GM18909 (cell line): ENCODE results near the gene RASSF8.

Source experiments
- ATAC-seq: cut with Tn5 transposase; IDR thresholded peaks from one replicate; pipeline ENCODE4 v1.9.1; 2021; ENCODE audit warnings: mild to moderate bottlenecking; ENCODE audit not compliant: unreplicated experiment, poor library complexity

The RASSF8 gene

DNA sequence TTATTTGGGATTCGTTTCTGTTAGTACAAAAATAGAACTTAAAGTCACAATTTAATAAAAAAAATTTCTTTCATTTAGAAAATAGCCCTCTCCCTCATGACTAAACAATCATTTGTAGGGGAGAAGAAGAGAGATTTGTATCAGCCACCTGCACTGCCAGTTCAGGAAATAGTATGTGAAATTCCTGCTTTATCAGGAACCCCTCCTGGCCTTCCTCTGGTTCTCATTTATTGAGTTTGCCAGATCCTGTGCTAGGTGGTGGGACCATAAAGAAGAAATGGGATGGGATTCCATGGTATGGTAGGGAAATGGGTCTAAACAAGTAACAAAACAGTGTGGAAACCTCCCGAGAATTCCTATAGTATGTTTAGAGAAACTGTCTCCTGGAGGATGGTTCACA lies 30.0 kb downstream of the RASSF8 start:
- ATAC-seq, result no peak

DNA sequence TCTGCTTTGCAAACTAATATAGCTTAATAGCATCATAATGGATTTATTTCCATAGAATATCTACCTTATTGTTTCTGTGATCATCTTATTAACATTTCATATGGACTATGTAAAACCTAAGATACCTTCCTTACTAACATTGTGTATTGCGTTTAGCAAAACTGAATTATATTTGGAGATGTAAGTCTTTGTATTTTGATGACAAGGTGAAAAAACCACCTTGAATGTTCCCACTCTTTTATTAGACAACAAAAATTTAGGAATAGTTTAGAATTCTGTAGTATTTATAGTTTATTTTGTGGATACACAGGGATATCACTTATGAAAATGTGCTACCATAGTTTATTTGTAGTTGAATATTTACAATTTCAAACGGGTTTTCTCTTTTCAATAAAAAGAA lies 32.0 kb downstream of the RASSF8 start:
- no peak for ATAC-seq

DNA sequence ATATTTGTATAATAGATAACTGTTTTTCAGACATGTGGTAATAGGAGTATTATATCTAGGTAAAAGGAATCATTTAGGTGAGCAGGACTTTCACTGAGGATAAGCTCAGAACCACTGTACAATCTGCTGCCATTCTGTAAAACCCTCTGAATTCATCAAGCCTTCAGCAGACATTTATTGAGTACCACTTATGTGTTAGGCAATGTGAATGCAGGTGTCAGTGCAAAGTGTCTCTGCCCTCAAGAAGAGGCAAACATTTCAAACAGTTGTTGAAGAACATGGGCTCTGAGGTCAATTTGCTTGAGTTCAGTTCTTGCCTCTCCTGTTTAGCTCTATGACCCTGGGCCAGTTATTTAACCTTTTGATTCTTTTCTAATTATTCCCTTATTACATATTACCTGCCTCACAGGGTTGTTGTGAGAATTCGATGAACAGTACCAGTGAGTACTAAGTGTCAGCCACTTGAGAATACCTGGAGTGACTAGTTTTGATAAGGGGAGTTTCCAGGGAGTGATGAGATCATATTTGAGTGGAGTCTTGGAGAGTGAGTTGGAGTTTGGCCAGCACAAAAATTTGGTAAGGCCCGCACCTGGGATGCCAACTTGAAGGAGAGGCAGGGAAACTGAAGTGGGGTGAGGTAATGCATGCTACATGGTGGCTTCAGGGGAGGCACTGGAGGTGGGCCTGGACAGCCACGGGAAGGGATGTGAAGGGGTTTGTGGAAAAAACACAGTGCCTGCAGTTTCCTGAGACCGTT lies 33.7 kb downstream of the RASSF8 start:
- no peak for ATAC-seq

DNA sequence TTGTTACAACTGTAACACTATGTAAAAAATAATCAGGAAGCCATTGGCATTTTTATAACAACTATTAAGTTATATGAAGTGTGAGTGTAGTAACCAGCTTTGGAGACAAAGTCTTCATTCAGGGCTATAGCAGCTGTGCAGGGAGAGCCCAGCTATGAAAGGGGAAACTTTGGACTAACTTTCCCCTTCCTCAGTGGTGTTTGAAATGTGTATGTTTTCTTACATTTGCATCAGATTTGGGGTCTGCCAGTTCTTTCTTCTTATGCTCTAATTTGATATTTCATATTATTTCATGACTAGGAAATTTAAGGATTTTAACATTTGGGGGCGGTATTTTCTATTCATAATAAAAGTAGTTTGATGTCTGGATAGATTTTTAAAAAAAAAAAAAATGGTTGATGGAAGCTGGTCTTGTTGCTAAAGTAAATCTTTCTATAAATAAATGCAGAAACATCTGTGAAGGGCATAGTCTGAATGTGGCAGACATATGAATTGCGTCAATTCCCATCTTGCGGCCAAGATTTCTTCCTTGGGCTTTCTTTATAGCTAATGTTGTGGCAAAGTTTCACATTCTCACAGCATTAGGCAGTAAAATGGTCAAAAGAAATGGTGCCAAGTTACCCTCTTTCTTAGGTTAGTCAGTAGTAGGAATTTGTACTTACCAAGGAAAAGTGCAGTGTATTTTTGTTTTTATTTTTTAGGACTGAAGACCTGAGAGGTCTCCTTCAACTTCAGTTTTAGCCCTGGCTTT lies 35.6 kb downstream of the RASSF8 start:
- ATAC-seq, result no peak

DNA sequence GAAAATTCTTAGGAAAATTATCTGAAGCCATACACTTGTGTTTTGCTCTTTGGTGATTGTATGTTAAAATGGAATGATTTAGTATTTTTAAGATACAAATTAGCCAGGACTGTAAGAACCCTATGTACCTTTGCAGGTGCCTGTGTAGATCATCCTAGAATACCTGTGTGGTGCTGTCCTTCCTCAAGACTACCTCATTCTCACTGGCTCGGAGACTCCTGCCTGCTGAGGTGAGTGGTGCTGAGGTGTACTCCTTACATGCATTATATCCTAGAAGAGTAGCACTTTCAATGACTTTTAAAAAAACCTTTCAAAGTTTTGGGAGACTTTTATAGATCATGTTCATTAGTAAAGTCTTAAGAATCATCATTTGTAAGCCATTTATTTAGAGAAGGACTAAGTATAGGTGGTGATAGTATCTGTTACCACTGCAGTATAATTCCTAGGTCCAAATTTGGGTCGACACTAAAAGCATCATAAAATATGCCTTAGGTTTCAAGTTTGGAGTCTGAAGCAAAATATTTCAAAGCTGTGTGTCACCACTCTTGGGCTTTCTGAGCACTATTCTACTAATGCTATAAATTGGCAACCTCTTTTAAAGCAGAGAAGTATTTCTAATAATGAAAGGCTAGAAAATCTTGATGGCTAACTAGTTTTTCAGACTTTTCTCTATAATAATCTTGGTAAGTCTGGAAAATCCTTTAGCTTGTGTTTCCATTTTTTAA lies 36.6 kb downstream of the RASSF8 start:
- no peak for ATAC-seq

DNA sequence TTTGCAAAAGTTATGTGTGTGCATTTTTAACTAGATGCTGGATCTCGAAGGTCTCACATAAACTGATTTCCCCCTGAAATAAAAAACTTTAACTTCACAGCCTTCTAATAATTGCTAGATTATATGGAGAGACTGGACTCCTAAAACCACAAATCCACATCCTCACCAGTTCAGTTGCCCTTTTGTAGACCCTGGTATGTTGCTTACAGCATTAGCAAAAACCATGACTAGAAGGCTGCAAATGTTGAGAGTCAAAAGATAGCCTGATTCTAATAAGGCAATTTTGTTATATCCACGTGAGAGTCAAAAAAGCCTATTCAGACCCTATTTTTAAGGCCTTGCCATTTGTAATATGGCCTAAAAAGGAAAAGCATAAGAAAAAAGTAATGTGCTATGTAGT lies 37.4 kb downstream of the RASSF8 start:
- no peak for ATAC-seq

DNA sequence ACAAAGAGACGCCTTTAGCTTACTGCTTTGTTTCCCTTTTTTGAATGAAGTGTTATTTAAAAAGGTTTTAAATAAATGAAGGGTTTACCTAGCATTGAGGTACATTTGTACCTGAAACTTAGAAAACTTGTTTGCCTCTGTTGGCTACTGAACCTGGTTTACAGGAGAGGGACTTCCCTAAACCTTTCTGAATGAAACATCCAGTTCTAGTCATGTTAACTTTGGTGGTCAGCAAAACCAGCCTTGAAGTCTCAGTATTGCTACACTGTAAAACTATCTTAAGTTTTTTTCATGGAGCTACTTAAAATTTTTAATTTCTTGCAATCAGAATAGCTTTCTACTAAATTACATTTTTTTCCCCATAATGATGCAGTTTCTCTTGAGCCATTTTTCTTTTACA lies 38.2 kb downstream of the RASSF8 start:
- ATAC-seq, result no peak

DNA sequence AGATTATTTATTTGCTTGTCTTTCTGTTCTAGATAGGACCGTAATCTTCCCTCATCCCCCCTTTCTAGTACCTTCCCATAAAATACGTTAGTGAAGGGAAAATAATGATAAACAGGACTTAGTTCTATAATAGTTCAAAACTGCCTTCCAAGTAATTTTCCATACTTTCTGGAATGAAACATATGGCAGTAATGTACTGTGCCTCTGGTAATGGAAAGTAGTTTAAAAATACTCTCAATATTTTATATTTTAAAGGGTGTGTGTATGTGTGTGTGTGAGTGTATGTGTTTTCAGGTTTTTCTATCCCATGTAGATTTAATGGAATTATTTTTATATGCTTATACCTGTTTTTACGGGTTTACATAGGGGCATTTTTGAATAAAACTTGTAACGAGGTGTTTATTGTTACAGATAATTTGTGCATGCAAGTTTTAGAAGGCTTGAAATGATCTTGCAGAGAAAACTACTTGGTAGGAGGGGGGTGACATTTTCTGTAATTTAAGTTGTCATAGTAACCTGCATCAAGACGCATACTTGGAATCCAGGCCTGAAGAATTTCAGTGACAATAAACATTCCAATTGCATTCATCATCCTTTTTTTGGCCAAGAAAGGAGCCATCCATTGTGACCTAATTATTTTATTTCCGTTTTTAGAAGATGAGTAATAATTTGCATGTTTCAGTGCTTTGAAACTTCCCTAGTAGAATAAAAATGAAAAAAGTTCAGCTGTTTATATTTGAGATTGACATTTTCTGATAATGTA lies 38.9 kb downstream of the RASSF8 start:
- ATAC-seq, result no peak

DNA sequence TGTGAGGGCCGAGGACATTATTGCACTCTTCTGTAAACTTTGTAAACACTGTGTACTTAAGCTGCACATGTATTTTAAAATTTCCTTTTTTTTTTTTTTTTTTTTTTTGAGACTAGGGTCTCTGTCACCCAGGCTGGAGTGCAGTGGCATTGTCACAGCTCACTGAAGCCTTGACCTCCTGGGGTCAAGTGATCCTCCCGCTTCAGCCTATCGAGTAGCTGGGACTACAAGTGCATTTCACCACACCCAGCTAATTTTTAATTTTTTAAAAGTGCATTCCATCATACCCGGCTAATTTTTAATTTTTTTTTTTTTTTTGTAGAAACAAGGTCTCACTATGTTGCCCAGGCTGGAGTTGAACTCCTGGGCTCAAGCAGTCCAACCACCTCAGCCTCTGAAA lies 42.4 kb downstream of the RASSF8 start:
- no peak for ATAC-seq

DNA sequence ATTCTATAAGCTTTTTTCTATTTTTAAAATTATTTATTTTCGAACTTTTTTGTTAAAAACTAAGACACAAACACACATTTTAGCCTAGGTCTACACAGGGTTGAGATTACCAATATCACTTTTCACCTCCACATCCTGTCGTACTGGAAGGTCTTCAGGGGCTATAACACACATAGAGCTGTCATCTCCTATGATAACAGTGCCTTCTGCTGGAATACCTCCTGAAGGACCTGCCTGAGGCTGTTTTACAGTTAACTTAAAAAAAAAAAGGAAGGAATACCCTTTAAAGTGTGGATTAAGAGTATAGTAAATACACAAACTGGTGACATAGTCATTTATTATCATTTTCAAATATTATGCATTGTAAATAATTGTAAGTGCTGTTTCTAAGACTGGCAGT lies 43.0 kb downstream of the RASSF8 start:
- no peak for ATAC-seq

DNA sequence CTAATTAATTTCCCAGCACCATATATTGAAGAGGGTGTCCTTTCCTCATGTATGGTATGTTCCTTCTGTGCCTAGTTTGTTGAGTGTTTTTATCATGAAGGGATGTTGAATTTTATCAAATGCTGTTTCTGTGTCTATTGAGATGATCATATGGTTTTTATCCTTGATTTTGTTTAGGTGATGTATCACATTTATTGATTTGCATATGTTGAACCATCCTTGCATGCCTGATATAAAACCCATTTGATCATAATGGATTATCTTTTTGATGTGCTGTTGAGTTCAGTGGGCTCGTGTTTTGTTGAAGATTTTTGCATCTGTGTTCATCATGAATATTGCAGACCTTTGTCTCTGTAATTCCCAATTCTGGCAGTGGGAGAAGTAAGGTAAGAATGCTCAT lies 44.6 kb downstream of the RASSF8 start:
- ATAC-seq, result no peak

DNA sequence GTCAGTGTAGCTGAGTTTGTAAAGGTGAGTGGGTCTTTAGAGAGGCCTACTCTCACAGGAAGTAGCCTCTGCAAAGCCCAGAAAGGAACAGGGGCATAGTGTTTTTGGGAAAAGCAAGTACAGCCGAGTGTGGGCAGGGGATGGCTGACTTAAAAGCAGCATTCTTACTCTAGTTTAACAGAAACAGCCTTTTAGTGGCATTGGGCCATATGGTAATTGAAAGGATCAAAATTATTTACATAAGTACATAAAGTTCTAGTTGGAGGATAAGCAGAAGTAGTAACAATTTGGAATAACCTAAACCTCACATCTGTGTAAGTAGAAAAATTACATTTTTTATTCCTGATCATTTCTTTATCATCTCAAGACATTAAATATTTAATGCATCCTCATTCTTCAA lies 49.1 kb downstream of the RASSF8 start:
- no peak for ATAC-seq

DNA sequence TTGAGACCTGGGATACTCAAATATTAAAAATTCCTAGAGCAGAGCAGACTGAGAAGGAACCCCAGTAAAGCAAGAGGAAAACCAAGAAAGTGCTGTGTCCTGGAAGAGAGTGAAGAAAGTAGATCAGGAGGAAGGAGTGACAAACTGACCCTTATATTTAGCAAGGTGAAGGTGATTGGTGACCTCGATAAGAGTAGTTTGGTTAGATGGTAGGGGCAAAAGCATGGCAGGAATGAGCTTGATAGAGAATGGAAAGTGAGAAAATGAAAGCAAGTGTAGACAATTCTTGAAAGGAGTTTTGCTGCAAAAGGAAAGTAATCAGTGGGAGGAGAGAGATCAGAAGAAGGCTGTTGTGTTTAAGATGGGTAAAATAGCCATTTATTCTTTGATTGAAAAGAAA lies 51.1 kb downstream of the RASSF8 start:
- ATAC-seq, result no peak

DNA sequence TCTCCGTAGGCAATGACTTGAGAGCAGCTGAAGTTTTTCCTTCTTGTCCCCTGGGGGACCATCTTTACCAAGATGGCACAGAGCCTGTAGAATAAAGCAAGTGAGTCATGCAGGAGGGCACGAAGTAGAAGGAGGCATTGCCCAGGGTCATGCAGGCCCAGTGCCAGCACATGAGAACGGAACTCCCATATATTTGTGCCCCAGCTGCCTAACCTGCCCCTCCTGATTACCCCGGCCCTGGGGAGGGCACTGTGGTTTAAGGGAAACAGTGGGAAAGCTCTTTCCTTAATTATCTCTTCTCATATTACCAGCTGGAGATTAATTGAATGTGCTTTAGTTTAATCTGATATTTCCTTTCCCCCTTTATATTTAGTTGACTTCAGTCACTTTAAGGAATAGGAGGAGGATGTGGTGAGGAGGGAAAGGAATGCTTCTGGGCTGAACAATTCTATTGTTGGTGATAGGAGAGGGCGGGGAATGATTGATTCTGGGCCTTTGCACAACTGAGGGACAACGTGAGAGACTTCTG lies 51.9 kb downstream of the RASSF8 start:
- no peak for ATAC-seq

DNA sequence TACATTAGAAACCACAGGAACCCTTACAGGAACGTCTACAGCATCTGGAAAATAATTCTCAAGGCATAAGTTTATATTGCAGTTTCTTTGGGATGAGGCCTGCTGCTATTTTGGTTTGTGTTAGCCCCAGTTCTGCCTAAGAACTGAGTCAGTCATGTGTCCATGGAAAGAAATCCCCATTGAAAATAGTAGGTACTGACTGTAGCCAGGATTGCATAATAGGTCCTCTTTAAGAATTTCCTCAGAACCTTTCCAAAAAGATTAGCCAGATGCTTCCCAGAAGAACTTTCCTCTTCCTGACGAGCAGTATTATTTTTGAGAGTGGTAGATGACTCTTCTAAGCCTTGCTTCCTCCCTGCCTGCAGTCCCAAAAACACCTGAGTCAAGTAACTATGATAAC lies 52.6 kb downstream of the RASSF8 start:
- no peak for ATAC-seq

DNA sequence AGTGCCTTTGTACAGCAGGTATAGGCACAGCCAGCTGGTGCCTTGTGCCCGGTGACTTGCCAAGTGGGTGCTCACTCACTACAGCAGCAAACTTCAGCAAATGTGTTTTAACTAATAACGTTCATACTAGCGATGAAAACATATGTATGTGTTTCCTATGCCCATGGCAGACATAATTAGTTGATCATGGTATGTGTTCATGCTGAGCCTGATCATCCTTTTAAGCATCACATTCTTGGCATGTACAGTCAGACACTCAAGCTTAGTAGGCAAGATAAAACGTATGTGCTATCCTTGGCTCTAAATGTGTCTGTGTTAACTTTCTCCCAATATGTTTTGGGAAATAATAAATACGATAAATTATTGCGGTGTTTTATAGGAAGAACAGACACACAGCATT lies 55.6 kb downstream of the RASSF8 start:
- no peak for ATAC-seq

DNA sequence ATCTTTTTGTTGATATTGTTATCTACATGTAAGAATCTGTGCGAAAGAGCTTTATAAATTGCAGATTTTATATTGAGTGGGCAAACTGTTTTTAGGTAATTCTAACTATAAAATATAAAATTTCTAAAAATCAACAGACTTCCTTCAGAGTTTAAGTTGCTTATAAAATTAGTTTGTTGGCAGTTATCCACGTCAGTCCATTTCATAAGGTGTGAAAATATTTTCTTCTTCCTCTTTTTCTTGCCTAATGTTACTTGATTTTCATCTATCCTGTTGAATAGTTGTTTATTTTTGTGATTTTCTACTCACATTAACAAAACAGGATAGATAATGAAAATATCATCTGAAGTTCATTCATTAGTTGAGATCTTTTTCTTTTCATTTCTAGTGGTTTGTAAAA lies 58.0 kb downstream of the RASSF8 start:
- no peak for ATAC-seq

DNA sequence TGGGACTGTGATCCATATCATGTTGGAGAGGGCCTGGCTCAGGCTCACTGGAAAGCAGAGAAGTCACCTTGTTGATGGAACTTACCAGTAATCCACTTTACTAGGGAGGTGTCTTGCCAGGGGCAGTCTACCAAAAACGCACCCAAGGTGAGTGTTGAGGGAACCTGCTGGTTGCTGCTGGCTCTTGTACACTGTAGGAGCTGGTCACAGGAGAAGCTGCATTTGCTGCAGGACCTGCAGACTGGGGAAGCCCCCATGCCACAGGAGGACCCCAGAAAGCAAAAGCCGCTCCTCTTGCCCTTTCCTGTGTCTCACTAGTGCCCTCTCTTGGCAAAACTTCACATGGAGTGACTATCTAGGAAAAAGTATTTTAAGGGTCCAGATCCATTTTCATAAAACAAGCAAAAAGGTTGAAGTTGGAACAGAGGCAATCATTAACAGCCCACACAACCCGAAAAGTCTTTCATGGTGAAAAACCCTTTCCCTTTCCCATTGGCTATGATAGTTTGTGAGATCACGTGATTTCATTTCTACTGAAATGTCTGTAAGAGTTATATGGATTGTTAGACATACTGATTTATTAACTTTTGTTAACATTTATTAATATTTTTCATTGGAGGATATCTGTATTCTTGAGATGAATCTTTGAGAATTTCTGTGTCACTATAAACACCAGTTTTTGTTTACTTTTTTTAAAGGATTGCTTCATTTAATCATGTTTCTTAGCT lies 59.2 kb downstream of the RASSF8 start:
- ATAC-seq, result no peak

DNA sequence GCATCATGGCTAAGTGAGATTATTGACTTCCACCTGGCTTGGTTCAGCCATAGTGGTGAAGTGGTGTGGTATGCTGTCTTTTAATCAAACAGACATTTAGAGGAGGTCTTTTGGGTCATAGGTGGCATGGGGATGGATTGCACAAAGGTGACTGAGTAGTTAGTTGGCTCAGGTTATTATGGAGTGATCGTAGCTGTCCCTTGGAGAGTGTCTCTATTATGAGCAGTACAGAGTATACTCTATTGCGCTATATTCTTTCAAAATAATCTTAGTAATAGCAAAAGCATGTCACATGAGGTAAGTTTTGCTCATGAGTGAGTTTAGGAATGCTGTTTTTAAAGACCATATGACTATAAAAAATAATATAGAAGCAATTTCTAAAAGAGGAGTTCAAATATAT lies 60.4 kb downstream of the RASSF8 start:
- ATAC-seq, result no peak

DNA sequence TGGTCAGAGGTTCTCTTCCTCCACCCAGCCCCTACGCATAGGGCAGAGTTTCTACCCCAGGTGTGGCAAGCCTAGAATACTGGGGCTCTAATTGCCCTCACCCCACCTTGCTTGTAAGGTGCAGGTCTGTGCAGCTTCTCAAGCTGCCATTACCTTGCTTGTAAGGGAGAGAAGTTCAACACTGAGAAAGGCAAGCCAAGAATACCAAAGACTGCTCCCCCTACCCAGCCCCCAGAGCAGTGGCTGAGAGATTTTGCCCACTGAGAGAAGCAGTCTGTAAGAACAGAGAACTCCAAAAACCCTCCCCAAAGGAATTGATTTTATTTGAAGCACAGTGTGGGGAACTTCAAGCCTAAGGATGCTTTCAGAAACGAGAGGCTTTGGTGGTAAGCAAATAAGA lies 63.1 kb downstream of the RASSF8 start:
- no peak for ATAC-seq
